Keratinocyte (primary cell): Measurements from ENCODE around the gene CDH13. TPM values are rescaled to one million over a fixed set of nuclear protein-coding genes. Genes with fewer than 3 reads are reported as not detected.

Experiments used
- DNase-seq: peaks from one replicate; pipeline ENCODE4 v3.0.0-alpha.2; 2011; ENCODE audit warnings: low read depth, missing footprints, low spot score
- FAIRE-seq: peaks from 2 replicates; lab custom pipeline; 2011; peaks lifted over from hg19 to GRCh38; lab: Jason Lieb, UNC
- H2AFZ ChIP-seq: 2 replicates; pipeline ENCODE4 v1.6.0; 2012; ENCODE audit warnings: low read length, control low read depth, inconsistent platforms; ENCODE audit not compliant: control insufficient read depth
- H3K27ac ChIP-seq: 2 replicates; pipeline ENCODE4 v1.5.1; 2011; ENCODE audit warnings: low read length; ENCODE audit not compliant: control insufficient read depth, insufficient read depth
- H3K27me3 ChIP-seq: 3 replicates; pipeline ENCODE4 v1.6.0; 2011; ENCODE audit warnings: low read length; ENCODE audit not compliant: control insufficient read depth, insufficient read depth; ENCODE audit errors: extremely low read depth
- H3K36me3 ChIP-seq, 2 experiments: 2 replicates in 1 of 2; 3 replicates in 1 of 2; pipeline ENCODE4 v1.5.1; 2011; ENCODE audit warnings: low read length in 2 of 2, mild to moderate bottlenecking in 1 of 2; ENCODE audit not compliant: control insufficient read depth in 2 of 2, insufficient read depth in 2 of 2; ENCODE audit errors: extremely low read depth in 1 of 2
- H3K4me1 ChIP-seq: 3 replicates; pipeline ENCODE4 v1.5.1; 2011; ENCODE audit warnings: low read length; ENCODE audit not compliant: control insufficient read depth, insufficient read depth; ENCODE audit errors: extremely low read depth
- H3K4me2 ChIP-seq: 3 replicates; pipeline ENCODE4 v1.6.0; 2011; ENCODE audit warnings: low read depth, low read length; ENCODE audit not compliant: control insufficient read depth, insufficient read depth; ENCODE audit errors: extremely low read depth
- H3K4me3 ChIP-seq, 3 experiments: fragments of 200-600 bp in 1 of 3; sonication (generic) in 1 of 3; 2 replicates in 2 of 3; 3 replicates in 1 of 3; pipeline ENCODE4 v1.5.1; 2011 to 2016; ENCODE audit warnings: low read length in 3 of 3, mild to moderate bottlenecking in 3 of 3, control low read depth in 2 of 3, inconsistent platforms in 1 of 3, low read depth in 1 of 3, mixed read lengths in 1 of 3, mixed run types in 1 of 3, moderate library complexity in 1 of 3; ENCODE audit not compliant: control insufficient read depth in 2 of 3, insufficient read depth in 2 of 3; ENCODE audit errors: extremely low read depth in 1 of 3
- H3K79me2 ChIP-seq: 2 replicates; pipeline ENCODE4 v1.6.0; 2012; ENCODE audit warnings: low read length; ENCODE audit not compliant: control insufficient read depth, insufficient read depth
- H3K9ac ChIP-seq: 3 replicates; pipeline ENCODE4 v1.6.0; 2011; ENCODE audit warnings: low read length; ENCODE audit not compliant: control insufficient read depth, insufficient read depth; ENCODE audit errors: extremely low read depth
- H3K9me1 ChIP-seq: 3 replicates; pipeline ENCODE4 v1.6.0; 2011; ENCODE audit warnings: low read length; ENCODE audit not compliant: control insufficient read depth, insufficient read depth; ENCODE audit errors: extremely low read depth
- H3K9me3 ChIP-seq: 2 replicates; pipeline ENCODE4 v1.5.1; 2012; ENCODE audit warnings: low read depth, low read length; ENCODE audit not compliant: control insufficient read depth
- H4K20me1 ChIP-seq: 3 replicates; pipeline ENCODE4 v1.6.0; 2011; ENCODE audit warnings: low read length; ENCODE audit not compliant: control insufficient read depth, insufficient read depth; ENCODE audit errors: extremely low read depth
- EZH2 ChIP-seq: IDR thresholded peaks from one replicate; pipeline ENCODE4 v1.6.1; 2012; ENCODE audit warnings: inconsistent platforms, mild to moderate bottlenecking, low read length, moderate library complexity
- dilution Hi-C: fragments of 300-500 bp; cut with MboI; formaldehyde crosslinking; loops from one replicate; pipeline ENCODE4 v1.7.0; 2020; ENCODE audit warnings: low sequenced_read_pairs; ENCODE audit not compliant: extremely low pct_ligation_motif_present
- polyA plus RNA-seq, 5 experiments: library from polyadenylated mRNA; depleted of rRNA in 3 of 5; stranded (reverse) in 3 of 5; stranded (forward) in 1 of 5; unstranded in 1 of 5; fragments of >200 nt; gene quantifications; 1 replicate in 1 of 5; 2 replicates in 3 of 5; 3 replicates in 1 of 5; pipeline versions ENCODE4 v1.2.1 to v1.2.3, GENCODE V29; 2011 to 2012; ENCODE audit warnings: missing spikeins in 2 of 5, low read depth in 1 of 5, low replicate concordance in 1 of 5
- TF ChIP-seq, protein P1 (sequence below), 3 experiments: IDR thresholded peaks in 1 of 3; conservative IDR thresholded peaks in 1 of 3; optimal IDR thresholded peaks in 1 of 3; 2 replicates in 2 of 3; 3 replicates in 1 of 3; pipeline versions ENCODE3 to v1.5.1; 2011; ENCODE audit warnings: low read length in 3 of 3, mild to moderate bottlenecking in 3 of 3, moderate library complexity in 2 of 3, control low read depth in 1 of 3, inconsistent platforms in 1 of 3; ENCODE audit not compliant: insufficient read depth in 2 of 3; ENCODE audit errors: extremely low read depth in 1 of 3

Gene CDH13
- polyA plus RNA-seq, 1 donor (not counting 4 experiments of a cell fraction or from before 2014, with no cell fraction given), result 111 TPM

DNA sequence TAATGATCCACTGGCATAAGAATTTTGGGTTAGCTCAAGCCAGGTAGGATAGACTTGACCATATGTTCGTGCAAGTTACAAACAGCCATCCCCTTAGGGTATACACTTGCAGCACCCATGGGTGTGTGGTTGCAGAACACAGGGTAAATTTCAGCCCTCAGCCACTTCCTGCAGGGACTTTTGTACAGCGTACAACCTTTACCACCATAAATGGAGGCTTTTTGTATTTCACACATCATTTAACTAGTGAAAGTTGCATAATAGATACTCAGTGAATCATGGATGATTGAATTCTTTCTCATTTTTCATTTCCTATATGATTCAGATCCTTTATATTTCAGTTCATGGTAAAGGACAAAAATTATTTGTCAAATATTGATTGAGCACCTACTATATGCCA is 473.9 kb downstream of the CDH13 start:
- Histone ChIP-seq H3K9me1 (no peaks in the 10 kb centered on the region), H3K36me3 (no peaks in the 10 kb centered on the region), H3K4me1 (peaks cover 30% of the 10 kb centered on the region), H3K4me2 (peak overlapping the region; percentile 55), H3K27ac (peak overlapping the region; percentile 68), H3K4me3 (no peak overlapping the region), H3K9me3 (peaks cover 10% of the 10 kb centered on the region), H3K79me2 (no peaks in the 10 kb centered on the region), H2AFZ (no peak overlapping the region), H3K27me3 (no peaks in the 10 kb centered on the region), H3K9ac (no peak overlapping the region), H4K20me1 (no peaks in the 10 kb centered on the region)
- dilution Hi-C loops, result no loop called here
- FAIRE-seq (peak; percentile 77), DNase-seq (peak; percentile 81)
- TF ChIP-seq EZH2, result no peak
- TF ChIP-seq, protein P1, sequence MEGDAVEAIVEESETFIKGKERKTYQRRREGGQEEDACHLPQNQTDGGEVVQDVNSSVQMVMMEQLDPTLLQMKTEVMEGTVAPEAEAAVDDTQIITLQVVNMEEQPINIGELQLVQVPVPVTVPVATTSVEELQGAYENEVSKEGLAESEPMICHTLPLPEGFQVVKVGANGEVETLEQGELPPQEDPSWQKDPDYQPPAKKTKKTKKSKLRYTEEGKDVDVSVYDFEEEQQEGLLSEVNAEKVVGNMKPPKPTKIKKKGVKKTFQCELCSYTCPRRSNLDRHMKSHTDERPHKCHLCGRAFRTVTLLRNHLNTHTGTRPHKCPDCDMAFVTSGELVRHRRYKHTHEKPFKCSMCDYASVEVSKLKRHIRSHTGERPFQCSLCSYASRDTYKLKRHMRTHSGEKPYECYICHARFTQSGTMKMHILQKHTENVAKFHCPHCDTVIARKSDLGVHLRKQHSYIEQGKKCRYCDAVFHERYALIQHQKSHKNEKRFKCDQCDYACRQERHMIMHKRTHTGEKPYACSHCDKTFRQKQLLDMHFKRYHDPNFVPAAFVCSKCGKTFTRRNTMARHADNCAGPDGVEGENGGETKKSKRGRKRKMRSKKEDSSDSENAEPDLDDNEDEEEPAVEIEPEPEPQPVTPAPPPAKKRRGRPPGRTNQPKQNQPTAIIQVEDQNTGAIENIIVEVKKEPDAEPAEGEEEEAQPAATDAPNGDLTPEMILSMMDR (optimal IDR thresholded peaks at IDR 0.05 in 1 of 3, IDR thresholded peaks at IDR 0.05 in 1 of 3, conservative IDR thresholded peaks at IDR 0.05 in 1 of 3; ENCODE audit: extremely low read depth in 1 of 3, insufficient read depth in 2 of 3, low read length in 3 of 3), result no peak

DNA sequence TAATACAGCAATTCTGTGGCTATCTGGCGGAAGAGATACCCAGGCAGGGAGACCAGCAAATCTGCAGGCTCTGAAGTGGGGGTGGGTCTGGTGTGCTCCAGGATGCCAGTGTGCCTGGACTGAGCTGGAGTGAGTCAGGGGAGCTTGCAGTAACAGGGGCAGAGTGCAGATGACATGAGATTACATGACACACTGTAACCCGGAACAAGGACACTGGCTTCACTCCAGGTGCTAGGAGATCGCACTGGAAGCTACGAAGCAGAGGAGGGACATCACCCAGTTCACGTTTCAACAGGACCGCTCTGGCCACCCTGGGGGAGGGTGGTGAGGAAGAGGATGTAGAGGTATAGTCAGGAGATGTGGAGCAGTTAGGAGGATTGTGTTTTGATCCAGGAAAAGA is 475.6 kb downstream of the CDH13 start:
- Histone ChIP-seq H4K20me1 (no peaks in the 10 kb centered on the region), H3K36me3 (no peaks in the 10 kb centered on the region), H2AFZ (no peak overlapping the region), H3K9me1 (no peaks in the 10 kb centered on the region), H3K27ac (peak overlapping the region; percentile 13), H3K4me3 (no peak overlapping the region), H3K4me2 (no peak overlapping the region), H3K27me3 (no peaks in the 10 kb centered on the region), H3K9me3 (peaks cover 10% of the 10 kb centered on the region), H3K9ac (no peak overlapping the region), H3K79me2 (no peaks in the 10 kb centered on the region), H3K4me1 (peaks cover 28% of the 10 kb centered on the region)
- TF ChIP-seq EZH2, result no peak
- TF ChIP-seq, protein P1 (optimal IDR thresholded peaks at IDR 0.05 in 1 of 3, IDR thresholded peaks at IDR 0.05 in 1 of 3, conservative IDR thresholded peaks at IDR 0.05 in 1 of 3; ENCODE audit: extremely low read depth in 1 of 3, insufficient read depth in 2 of 3, low read length in 3 of 3), result no peak
- dilution Hi-C loops, result no loop called here
- peak; percentile 40 for DNase-seq
- FAIRE-seq, result no peak
